ENCODE measurements around the gene RGS13. TPM values are rescaled to one million over a fixed set of nuclear protein-coding genes. Genes with fewer than 3 reads are reported as not detected.

RGS13 gene
- total and polyA plus RNA-seq, 10 of the 15 experiments (the other 5 are each of a cell fraction or from before 2014, with no cell fraction given) = 0.23 to 16.0 (median 0.36) TPM; not detected in 1

DNA sequence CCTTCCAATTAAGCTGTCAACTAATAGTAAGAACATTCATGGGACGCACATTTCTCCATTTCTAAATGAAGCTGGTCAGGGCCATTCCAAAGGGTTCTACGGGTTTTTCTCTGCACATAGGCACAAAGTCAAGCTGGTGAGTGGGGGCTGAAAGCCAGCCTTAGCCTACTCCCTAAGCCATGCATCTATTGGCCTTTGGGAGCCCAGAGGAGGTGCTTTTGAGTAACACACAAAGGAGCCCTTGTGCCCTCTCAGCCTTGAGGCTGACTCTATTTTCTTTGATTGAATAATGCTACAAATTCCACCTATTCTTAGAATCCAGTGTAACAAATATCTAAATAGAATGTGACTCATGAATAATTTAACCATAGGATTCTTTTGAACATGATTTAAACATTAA lies 73.6 kb downstream of the RGS13 start:
- no peak overlapping the region for H2AFZ ChIP-seq (ENCODE audit: control insufficient read depth, low read depth, low read length)
- H4K20me1 ChIP-seq (ENCODE audit: control insufficient read depth, insufficient read depth) = no peaks in the 10 kb centered on the region
- no peak overlapping the region for H3K4me3 ChIP-seq
- no peak for DNase-seq (ENCODE audit: low read depth, low spot score)
- H3K9me3 ChIP-seq (replicated peaks; ENCODE audit: control insufficient read depth, insufficient read depth, low read length) = no peaks in the 10 kb centered on the region
- FAIRE-seq = no peak
- no peaks in the 10 kb centered on the region for H3K79me2 ChIP-seq (ENCODE audit: control insufficient read depth, insufficient read depth, low read length)
- ChIA-PET RAD21 (ENCODE audit: unreplicated experiment) (no interaction called here), SMC1A (ENCODE audit: uncharacterized antibody, unreplicated experiment) (interaction anchor here (1.7 kb wide), 1 partner anchor 15 kb away, joined by 5 read pairs; no protein-coding TSS in a partner anchor), CTCF (no interaction called here), POLR2A (no interaction called here)
- H3K36me3 ChIP-seq (ENCODE audit: control insufficient read depth in 2 of 2, insufficient read depth in 2 of 2, low read length in 1 of 2) = no peaks in the 10 kb centered on the region
- ATAC-seq = no peak
- H3K4me1 ChIP-seq (ENCODE audit: control insufficient read depth, insufficient read depth, low read length) = no peaks in the 10 kb centered on the region
- TF ChIP-seq KDM1A (IDR thresholded peaks at IDR 0.05; ENCODE audit: borderline replicate concordance) (no peak), NRF1 (conservative IDR thresholded peaks at IDR 0.05; ENCODE audit: low read depth, low read length) (no peak), ZNF274 (IDR thresholded peaks at IDR 0.05; ENCODE audit: insufficient read depth, insufficient read length) (no peak), RELB (IDR thresholded peaks at IDR 0.05; ENCODE audit: low read depth) (no peak), ZBTB40 (IDR thresholded peaks at IDR 0.05; ENCODE audit: borderline replicate concordance) (no peak), DPF2 (IDR thresholded peaks at IDR 0.05) (no peak)
- TF ChIP-seq, protein P1, sequence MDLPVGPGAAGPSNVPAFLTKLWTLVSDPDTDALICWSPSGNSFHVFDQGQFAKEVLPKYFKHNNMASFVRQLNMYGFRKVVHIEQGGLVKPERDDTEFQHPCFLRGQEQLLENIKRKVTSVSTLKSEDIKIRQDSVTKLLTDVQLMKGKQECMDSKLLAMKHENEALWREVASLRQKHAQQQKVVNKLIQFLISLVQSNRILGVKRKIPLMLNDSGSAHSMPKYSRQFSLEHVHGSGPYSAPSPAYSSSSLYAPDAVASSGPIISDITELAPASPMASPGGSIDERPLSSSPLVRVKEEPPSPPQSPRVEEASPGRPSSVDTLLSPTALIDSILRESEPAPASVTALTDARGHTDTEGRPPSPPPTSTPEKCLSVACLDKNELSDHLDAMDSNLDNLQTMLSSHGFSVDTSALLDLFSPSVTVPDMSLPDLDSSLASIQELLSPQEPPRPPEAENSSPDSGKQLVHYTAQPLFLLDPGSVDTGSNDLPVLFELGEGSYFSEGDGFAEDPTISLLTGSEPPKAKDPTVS (IDR thresholded peaks at IDR 0.05; ENCODE audit: low read depth, low read length) = no peak
- in situ Hi-C loops (cut with MboI) (no loop called here), intact Hi-C loops (cut with micrococcal nuclease; ENCODE audit: unreplicated experiment) (no loop called here)
- no TSS peak for BruUV-seq (replicated peaks)
- no peak overlapping the region for H3K27ac ChIP-seq (ENCODE audit: control insufficient read depth, insufficient read depth)
- no peak overlapping the region for H3K4me2 ChIP-seq (ENCODE audit: control insufficient read depth, insufficient read depth)
- H3K27me3 ChIP-seq (replicated peaks in 1 of 2; ENCODE audit: control insufficient read depth in 2 of 2, insufficient read depth in 2 of 2, low read length in 1 of 2) = no peaks in the 10 kb centered on the region
- no peak overlapping the region for H3K9ac ChIP-seq (ENCODE audit: control insufficient read depth, insufficient read depth, low read length)
- 50% methylated on average over 2 of the region's 2 CpGs for WGBS (ENCODE audit: insufficient coverage, insufficient replicate concordance, low lambda C conversion rate, missing lambda C conversion rate)

Other genes starting within 250 kb of the RGS13 start
- 43.7 and 68.1 TPM in 2 replicates for gene RGS1, start 60.4 kb upstream of the RGS13 start, total RNA-seq (2014; rRNA removed)
- 61.3 and 76.2 TPM in 2 replicates for gene RGS1, start 60.4 kb upstream of the RGS13 start, total RNA-seq (2014; rRNA removed; fragmentation: Illumina TruSeq; extraction: Trizol)
- gene RGS1, start 60.4 kb upstream of the RGS13 start, total RNA-seq (2021) = 38.5 and 45.8 TPM in 2 replicates
- gene RGS1, start 60.4 kb upstream of the RGS13 start, polyA plus RNA-seq (2011; rRNA removed) = 882 and 1,502 TPM in 2 replicates
- gene RGS1, start 60.4 kb upstream of the RGS13 start, polyA plus RNA-seq (2014; fragmentation: Illumina TruSeq; extraction: Trizol) = 48.2 and 72.9 TPM in 2 replicates
- gene RGS1, start 60.4 kb upstream of the RGS13 start, polyA plus RNA-seq (2014; fragmentation: Nextera tagmentation; extraction: Ambion mirVana) = 10 to 100 TPM; 50.8 to 52.2 TPM
- gene RGS1, start 60.4 kb upstream of the RGS13 start, polyA plus RNA-seq (2014; rRNA removed) = 26.6 and 38.0 TPM in 2 replicates
- 10 to 100 TPM; 20.7 to 21.3 TPM for gene RGS1, start 60.4 kb upstream of the RGS13 start, polyA plus RNA-seq (2016; fragmentation: Nextera tagmentation; extraction: Ambion mirVana)
- 0.96 and 1.5 TPM in 2 replicates for gene RGS2, start 172.9 kb downstream of the RGS13 start, total RNA-seq (2014; rRNA removed)
- gene RGS2, start 172.9 kb downstream of the RGS13 start, total RNA-seq (2014; rRNA removed; fragmentation: Illumina TruSeq; extraction: Trizol) = 1.3 and 1.4 TPM in 2 replicates
- 0.53 and 1.0 TPM in 2 replicates for gene RGS2, start 172.9 kb downstream of the RGS13 start, total RNA-seq (2021)
- gene RGS2, start 172.9 kb downstream of the RGS13 start, polyA plus RNA-seq (2011; rRNA removed) = 0.41 and 0.69 TPM in 2 replicates
- 1.0 and 1.8 TPM in 2 replicates for gene RGS2, start 172.9 kb downstream of the RGS13 start, polyA plus RNA-seq (2014; fragmentation: Illumina TruSeq; extraction: Trizol)
- gene RGS2, start 172.9 kb downstream of the RGS13 start, polyA plus RNA-seq (2014; fragmentation: Nextera tagmentation; extraction: Ambion mirVana) = 1 to 10 TPM; 1.9 to 2.3 TPM
- gene RGS2, start 172.9 kb downstream of the RGS13 start, polyA plus RNA-seq (2014; rRNA removed) = 0.27 and 1.3 TPM in 2 replicates
- under 1 TPM; 0.44 to 0.76 TPM for gene RGS2, start 172.9 kb downstream of the RGS13 start, polyA plus RNA-seq (2016; fragmentation: Nextera tagmentation; extraction: Ambion mirVana)